H7 (cell line): ENCODE measurements around the gene ANKRD33. TPM values are rescaled to one million over a fixed set of nuclear protein-coding genes. Genes with fewer than 3 reads are reported as not detected.
"Not testable (repeated sequence)": the region's sequence is repeated elsewhere in the genome, so short reads cannot be mapped to it uniquely, and the experiment has no call there.

ENCODE experiments used
- DNase-seq: peaks from one replicate; pipeline ENCODE4 v3.0.0; 2012
- H3K27me3 ChIP-seq: 2 replicates; pipeline ENCODE4 v1.6.0; 2011; ENCODE audit warnings: mild to moderate bottlenecking, low read length; ENCODE audit not compliant: control insufficient read depth, insufficient read depth
- H3K36me3 ChIP-seq: replicated peaks from 2 replicates; pipeline ENCODE4 v1.5.1; 2011; ENCODE audit warnings: low read length; ENCODE audit not compliant: control insufficient read depth, insufficient read depth
- H3K4me3 ChIP-seq: 2 replicates; pipeline ENCODE4 v1.5.1; 2011; ENCODE audit warnings: low read depth, mild to moderate bottlenecking, control low read depth, low read length, moderate library complexity; ENCODE audit not compliant: insufficient read depth
- total RNA-seq: library from RNA; depleted of rRNA; stranded (reverse); fragments of >200 nt; shearing (Covaris generic); gene quantifications from 2 replicates; pipeline ENCODE4 v1.2.3, GENCODE V29; 2014

ANKRD33 gene
- total RNA-seq, 1 experiment from 2014 or later = 0.17 TPM

DNA sequence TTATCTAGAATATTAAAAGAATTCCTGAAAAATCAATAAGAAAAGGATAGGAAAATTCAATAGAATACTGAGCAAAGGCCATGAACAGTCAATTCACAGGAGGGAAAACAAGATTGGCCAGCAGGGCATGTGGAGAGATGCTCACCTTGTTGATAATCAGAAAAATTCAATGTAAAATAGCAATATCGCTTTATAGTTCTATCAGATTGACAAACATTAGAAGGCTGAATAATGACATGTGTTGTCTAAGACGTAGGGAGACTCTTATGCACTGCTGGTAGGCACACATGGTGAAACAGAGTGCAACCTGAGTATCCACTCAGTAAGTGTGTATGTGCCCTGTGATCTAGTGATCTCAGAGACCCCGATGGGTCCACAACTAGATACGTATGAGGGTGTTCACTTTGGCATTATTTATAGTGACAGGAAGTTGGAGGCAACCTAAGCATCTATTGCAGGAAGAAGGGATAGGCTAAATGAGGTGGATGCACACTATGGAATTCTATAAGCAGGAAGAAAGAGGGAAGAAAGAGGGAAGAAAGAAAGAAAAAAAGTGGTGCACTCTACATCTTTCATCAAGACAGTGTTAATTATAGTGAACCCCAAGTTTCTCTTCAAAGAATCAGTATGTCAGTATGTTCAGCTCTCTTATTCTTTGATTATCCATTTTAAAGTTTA is 3.8 kb upstream of the ANKRD33 start:
- DNase-seq = no peak
- Histone ChIP-seq H3K4me3 (no peak overlapping the region), H3K27me3 (peaks cover 7% of the 10 kb centered on the region), H3K36me3 (no peaks in the 10 kb centered on the region)

DNA sequence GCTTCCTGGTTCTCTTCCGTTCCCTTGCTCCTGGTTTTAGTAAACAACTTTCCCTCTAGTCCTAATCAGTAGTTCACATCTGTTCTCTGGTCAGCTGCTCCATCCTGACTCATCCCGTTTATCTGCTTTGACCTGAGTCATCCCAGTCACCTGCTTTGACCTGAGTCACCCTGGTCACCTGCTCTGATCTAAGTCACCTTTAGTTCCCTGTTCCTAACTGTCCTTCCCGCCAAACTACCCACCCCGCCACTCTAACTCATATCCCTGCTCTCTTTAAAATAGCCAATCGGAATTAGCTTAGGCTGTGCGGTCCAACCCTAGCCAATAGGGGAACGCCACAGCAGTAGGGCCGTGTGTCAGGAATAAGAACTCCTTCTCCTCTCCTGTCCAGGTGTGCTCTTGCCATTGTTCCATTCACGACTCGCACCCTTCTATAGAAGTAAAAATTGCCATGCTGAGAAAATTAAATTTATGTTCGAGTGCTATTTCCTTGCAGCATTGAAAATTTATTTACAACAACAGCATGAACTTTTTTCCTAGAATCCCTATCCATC is 3.1 kb upstream of the ANKRD33 start:
- no peaks in the 10 kb centered on the region for H3K36me3 ChIP-seq
- no peak for DNase-seq
- no peak overlapping the region for H3K4me3 ChIP-seq
- peaks cover 10% of the 10 kb centered on the region for H3K27me3 ChIP-seq

DNA sequence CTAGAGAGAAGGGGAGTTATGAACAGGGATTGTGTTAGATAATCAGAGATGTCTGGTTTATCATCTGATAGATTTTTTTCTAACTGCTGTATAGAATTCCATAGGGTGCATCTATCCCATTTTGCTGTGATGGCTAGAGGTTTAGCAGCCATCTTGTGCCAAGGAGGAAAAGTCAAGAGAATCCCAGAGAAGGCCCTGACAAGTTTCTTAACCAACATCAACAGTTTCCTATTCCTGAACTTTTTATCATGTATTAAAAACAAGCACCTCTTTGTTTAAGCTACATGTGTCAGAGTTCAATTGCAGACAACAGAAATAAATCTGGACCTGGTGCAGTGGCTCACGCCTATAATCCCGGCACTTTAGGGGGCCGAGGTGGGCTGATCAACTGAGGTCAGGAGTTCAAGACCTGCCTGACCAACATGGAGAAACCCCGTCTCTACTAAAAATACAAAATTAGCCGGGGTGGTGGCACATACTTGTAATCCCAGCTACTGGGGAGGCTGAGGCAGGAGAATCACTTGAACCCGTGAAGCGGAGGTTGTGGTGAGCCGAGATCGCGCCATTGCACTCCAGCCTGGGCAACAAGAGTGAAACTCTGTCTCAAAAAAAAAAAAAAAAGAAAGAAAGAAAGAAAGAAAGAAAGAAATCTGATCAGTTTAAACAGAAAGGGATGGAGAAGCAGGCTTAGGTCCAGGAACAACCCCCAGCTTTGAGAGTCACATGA is 2.4 kb upstream of the ANKRD33 start:
- not testable (repeated sequence) for H3K36me3 ChIP-seq, DNase-seq, H3K4me3 ChIP-seq, H3K27me3 ChIP-seq

DNA sequence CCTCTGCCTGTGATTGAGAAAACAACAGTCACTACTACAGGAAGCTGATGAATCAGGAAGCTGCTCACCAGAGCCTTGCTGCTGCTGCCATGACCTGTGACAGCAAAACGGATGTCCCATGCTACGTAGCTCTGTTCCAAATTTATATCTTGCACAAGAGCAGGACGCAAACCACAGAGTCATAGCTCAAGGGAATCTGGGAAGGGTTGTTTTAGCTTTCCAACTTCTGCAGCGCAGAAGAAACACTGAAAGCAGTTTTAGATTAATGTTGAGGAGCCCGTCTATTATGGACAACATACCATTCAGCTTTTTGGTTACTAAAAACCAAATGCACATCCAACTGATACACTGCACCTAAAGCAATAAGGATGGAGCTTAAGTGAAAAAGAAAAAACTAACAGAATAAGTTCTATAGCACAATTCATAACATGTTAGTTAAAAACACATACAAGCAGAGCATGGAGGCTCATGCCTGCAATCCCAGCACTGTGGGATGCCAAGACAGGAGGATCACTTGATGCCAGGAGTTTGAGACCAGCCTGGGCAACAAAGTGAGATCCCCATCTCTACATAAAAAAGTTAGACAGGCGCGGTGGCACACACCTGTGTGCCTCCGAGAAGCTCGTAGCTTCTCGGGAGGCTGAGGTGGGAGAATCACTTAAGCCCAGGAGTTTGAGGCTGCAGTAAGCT is 1.7 kb upstream of the ANKRD33 start:
- H3K27me3 ChIP-seq = peaks cover 10% of the 10 kb centered on the region
- DNase-seq = peak; percentile 63
- H3K4me3 ChIP-seq = no peak overlapping the region
- H3K36me3 ChIP-seq = no peaks in the 10 kb centered on the region

DNA sequence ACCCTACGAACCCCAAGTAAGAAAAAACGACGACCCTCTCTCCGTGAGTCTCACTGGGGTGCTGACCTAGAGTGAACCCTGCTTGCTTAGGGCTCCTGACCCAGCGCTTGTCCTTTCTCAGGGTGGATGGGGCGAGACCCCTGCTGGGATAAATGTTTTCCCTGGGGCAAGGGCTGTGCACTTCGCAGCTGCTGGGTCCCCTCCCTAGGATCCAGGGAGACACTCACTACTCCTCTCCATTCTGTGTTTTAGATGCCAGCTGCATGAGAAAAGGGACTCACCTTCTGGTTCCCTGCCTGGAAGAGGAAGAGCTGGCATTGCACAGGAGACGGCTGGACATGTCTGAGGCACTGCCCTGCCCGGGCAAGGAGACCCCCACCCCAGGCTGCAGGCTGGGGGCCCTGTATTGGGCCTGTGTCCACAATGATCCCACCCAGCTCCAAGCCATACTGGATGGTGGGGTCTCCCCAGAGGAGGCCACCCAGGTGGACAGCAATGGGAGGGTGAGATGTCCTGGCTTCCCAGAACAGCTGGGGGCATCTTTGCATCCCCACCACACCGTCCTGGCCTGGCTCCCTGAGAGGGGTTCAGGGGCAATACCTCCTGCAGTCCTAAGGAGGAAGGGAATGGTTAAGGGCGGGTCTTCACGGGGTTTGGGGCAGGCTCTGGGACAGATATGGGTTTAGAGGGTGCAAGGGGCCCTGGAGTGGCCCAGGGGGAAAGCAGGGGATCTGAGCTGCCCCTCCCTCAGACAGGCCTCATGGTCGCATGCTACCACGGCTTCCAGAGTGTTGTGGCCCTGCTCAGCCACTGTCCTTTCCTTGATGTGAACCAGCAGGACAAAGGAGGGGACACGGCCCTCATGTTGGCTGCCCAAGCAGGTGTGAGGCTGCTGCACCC is 663 bp downstream of the ANKRD33 start:
- peaks cover 10% of the 10 kb centered on the region for H3K27me3 ChIP-seq
- DNase-seq = peak; percentile 42
- H3K4me3 ChIP-seq = peak overlapping the region; percentile 54
- H3K36me3 ChIP-seq = no peaks in the 10 kb centered on the region

DNA sequence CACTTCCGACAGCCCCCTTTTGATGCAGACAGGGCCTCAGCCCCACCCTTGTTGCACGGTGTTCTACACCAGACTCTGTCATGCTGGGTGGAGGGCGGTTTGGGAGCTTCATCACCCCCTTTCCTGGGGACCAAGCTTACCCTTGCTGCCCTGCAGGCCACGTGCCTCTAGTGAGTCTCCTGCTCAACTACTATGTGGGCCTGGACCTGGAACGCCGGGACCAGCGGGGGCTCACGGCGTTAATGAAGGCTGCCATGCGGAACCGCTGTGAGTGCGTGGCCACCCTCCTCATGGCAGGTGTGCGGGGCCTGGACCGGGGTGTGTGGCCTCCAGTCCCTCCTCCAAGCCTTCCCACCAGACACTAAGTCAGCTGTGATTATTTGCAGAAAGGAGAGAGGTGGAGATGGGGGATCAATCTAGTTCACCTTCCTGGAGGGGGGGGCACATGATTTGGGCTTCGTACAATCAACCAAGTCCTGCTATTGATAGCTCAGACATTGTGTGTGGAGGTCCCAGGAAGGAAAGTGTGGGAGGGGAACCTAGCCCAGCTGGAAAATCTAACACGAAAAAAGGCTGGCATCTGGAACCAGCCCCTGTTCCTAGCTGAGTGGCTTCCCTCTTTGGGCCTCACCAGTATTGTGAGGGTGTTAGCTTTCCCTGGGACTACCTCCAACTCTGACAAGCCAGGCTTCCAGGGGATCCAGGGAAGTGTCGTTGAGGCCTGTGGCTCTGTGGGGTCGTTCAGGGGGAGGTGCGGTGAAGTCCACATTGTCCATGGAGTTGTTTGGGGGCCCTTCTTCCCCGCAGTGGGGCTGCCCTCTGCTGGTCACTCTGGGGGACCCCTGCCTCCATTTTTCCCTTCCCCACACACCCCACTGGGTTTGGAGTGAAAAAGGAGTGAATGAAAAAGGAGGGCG is 1.6 kb downstream of the ANKRD33 start:
- no peak overlapping the region for H3K4me3 ChIP-seq
- DNase-seq = peak; percentile 41
- H3K27me3 ChIP-seq = peaks cover 10% of the 10 kb centered on the region
- H3K36me3 ChIP-seq = no peaks in the 10 kb centered on the region

DNA sequence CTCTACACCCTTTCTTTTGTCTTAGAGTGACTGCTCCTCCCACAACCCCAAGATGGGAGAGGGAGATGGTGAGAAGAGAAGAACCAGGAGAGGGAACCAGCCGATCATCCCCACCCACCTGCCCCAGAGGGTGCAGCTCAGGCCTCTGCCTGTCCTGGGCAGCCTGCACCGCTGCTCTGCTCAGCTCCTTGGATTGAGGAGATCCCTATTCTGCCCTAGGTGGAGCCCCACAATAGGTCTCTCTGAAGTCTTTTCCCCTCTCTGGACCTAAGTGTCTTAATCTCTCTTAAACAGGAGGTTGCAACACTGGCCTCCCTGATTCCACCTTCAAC is 2.2 kb downstream of the ANKRD33 start:
- H3K36me3 ChIP-seq = no peaks in the 10 kb centered on the region
- peak; percentile 77 for DNase-seq
- H3K4me3 ChIP-seq = no peak overlapping the region
- H3K27me3 ChIP-seq = peaks cover 10% of the 10 kb centered on the region

DNA sequence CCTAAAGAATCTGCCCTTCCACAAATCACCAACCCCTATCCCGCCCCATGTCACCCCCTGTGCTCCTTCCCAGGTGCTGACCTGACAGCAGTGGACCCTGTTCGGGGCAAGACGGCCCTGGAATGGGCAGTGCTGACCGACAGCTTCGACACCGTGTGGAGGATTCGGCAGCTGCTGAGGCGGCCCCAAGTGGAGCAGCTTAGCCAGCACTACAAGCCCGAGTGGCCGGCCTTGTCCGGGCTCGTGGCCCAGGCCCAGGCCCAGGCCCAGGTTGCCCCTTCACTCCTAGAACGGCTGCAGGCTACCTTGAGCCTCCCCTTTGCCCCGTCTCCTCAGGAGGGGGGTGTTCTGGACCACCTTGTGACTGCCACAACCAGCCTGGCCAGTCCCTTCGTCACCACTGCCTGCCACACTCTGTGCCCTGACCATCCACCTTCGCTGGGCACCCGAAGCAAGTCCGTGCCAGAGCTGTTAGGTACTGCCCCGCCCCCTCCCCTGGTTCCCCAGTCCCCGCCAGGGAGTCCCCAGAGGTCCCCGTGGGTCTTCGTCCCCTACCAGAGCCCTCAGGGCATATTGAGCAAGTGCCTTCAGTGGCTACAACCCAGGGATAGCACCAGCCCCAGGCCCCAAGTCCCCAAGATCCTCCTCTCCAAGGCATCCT is 2.7 kb downstream of the ANKRD33 start:
- H3K36me3 ChIP-seq = no peaks in the 10 kb centered on the region
- H3K4me3 ChIP-seq = no peak overlapping the region
- DNase-seq = peak; percentile 42
- peaks cover 10% of the 10 kb centered on the region for H3K27me3 ChIP-seq

DNA sequence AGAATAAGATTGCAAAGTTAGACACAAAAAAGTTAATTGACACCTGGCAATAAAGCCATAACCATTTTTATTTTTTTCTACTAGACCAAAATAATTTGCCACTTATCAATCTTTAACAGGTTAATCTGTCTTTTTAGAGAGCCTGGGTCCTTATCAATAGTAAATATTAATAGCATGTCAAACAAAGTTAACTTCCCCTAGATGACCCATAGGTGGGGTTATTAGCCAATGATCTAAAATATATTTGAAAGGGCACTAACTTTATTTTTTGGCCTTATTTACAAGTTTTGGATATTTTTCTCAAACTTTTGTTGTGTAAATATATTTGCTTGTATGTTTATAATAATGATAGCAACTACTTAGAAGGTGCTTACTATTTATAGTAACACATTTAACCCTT is 3.9 kb downstream of the ANKRD33 start:
- Histone ChIP-seq H3K36me3 (no peaks in the 10 kb centered on the region), H3K27me3 (peaks cover 10% of the 10 kb centered on the region), H3K4me3 (no peak overlapping the region)
- DNase-seq = peak; percentile 50

DNA sequence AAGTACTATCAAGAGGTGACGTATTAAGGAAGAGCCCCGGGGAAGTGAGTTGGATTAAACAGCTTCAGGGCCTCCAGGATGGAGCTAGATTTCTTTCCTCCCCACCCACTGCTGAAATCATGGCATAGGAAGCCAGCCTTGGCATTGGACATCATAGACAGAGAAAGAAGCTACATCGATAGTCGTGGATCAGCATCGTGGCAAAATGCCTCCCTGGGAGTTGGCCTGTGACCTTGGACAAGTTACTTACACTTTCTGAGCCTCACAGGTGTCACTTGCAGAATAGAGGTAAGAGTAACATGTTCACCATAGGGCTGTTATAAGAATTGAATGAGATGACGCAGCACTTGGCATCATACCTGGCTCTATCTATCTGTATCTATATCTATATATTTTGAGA is 5.9 kb downstream of the ANKRD33 start:
- Histone ChIP-seq H3K4me3 (no peak overlapping the region), H3K36me3 (no peaks in the 10 kb centered on the region), H3K27me3 (peaks cover 2% of the 10 kb centered on the region; the same call in 1 of the 2 replicates)
- no peak for DNase-seq

DNA sequence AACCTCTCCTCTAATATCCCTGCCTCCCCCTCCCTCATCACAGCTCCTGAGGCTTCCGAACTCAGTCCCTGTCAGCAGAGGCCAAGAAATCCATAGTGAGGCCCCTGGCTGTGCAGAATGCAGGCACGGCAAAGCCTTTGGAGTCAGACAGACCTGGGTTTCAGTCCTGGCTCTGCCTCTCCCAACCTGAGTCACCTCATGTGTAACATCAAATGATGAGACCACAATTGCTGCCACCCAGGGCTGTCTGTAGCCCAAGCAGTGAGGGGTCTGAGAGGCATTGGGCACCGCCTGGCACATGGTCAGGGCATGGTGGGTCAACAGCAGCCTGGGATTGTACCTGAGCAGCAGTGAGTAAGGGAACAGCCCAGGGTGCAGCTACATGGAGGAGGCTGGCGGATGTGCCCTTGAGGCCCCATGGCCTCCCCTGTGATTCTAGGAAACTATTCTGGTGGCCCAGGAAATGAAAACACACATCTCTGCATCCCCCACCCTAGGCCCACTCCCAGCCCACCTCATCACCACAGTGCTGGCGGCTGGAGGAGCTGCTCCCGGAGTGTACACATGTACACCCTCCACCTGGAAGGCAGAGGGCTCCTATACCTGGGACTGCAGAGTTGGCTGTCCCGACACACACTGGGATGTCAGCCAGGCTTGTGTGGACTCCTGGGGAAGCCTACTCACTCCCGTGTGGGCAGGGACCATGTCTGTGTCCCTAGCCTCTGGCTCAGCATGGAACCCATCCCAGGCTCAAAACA is 7.7 kb downstream of the ANKRD33 start:
- Histone ChIP-seq H3K36me3 (no peaks in the 10 kb centered on the region), H3K4me3 (no peak overlapping the region), H3K27me3 (no peaks in the 10 kb centered on the region)
- no peak for DNase-seq

DNA sequence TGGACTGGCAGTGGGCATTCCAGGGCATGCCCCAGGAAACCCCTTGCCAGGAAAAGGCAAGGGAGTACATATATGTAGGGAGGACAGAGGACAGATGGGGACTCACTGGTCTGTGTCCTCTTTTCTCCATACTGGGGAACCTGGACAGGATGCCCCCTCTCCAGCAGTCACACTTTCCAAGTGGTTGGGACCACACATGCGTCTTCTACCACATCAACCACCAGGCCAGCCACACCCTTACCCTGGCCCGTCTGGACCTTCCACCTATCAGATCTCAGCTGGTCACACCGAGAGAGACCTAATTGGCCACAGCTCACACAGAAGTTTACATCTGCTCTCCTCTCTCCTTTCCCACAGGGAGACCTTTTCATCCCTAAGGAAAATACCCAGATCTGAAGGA is 8.3 kb downstream of the ANKRD33 start:
- H3K36me3 ChIP-seq = no peaks in the 10 kb centered on the region
- no peaks in the 10 kb centered on the region for H3K27me3 ChIP-seq
- DNase-seq = no peak
- H3K4me3 ChIP-seq = no peak overlapping the region
